Measurements from ENCODE around the gene GAS2L3. TPM values are rescaled to one million over a fixed set of nuclear protein-coding genes. Genes with fewer than 3 reads are reported as not detected.

Gene GAS2L3
- 0.07 and 0.10 TPM in 2 replicates for total RNA-seq

GRCh38 chr12:100573292-100574186 is at the start of gene GAS2L3:
GAS2L3 (plus strand) TSS chr12:100573684; CDS start chr12:100594905, 21,221 bp downstream.
- Mint-ChIP-seq H3K27ac (no peak within 1 kb of the TSS), H3K9me3 (no peaks in the 10 kb centered on the region)

GRCh38 chr12:100528034-100528433 is 45.5 kb upstream of the GAS2L3 start:
- no peaks in the 10 kb centered on the region for H3K4me1 Mint-ChIP-seq
- CTCF ChIA-PET = no interaction called here
- POLR2A ChIA-PET = no interaction called here
- no peak for TF ChIP-seq CTCF (IDR thresholded peaks at IDR 0.05)
- intact Hi-C loops (cut with micrococcal nuclease) = no loop called here
- H3K27ac Mint-ChIP-seq = no peak overlapping the region
- ATAC-seq (ENCODE audit: low read depth) (no peak), DNase-seq (no peak)
- H3K36me3 Mint-ChIP-seq (ENCODE audit: low read depth) = no peaks in the 10 kb centered on the region
- no peak overlapping the region for H3K4me3 Mint-ChIP-seq
- no peaks in the 10 kb centered on the region for H3K27me3 Mint-ChIP-seq
- no peaks in the 10 kb centered on the region for H3K9me3 Mint-ChIP-seq

More at GRCh38 chr12:100573292-100574186, at the start of gene GAS2L3:
- H3K27me3 Mint-ChIP-seq = peaks cover 5% of the 10 kb centered on the region
- intact Hi-C loops (cut with micrococcal nuclease) = loop anchor here (1.0 kb wide), 1 partner anchor 373 kb away; the partner anchor contains the start of gene ACTR6
- H3K4me3 Mint-ChIP-seq = peak within 1 kb of the TSS; percentile 89
- ChIA-PET POLR2A (no interaction called here), CTCF (interaction anchor here (0.7 kb wide), 1 partner anchor 421 kb away, joined by 3 read pairs; no protein-coding TSS in a partner anchor)
- no peaks in the 10 kb centered on the region for H3K36me3 Mint-ChIP-seq (ENCODE audit: low read depth)
- H3K4me1 Mint-ChIP-seq = peaks cover 13% of the 10 kb centered on the region
- TF ChIP-seq CTCF (IDR thresholded peaks at IDR 0.05) = no peak
- DNase-seq = peak; percentile 58
- peak; percentile 90 for ATAC-seq (ENCODE audit: low read depth)

GRCh38 chr12:100528471-100529127 is 44.9 kb upstream of the GAS2L3 start:
- POLR2A ChIA-PET = no interaction called here
- no peak overlapping the region for H3K27ac Mint-ChIP-seq
- no peaks in the 10 kb centered on the region for H3K36me3 Mint-ChIP-seq (ENCODE audit: low read depth)
- CTCF ChIA-PET = no interaction called here
- no peak overlapping the region for H3K4me3 Mint-ChIP-seq
- intact Hi-C loops (cut with micrococcal nuclease) = no loop called here
- H3K9me3 Mint-ChIP-seq = no peaks in the 10 kb centered on the region
- no peak for TF ChIP-seq CTCF (IDR thresholded peaks at IDR 0.05)
- no peaks in the 10 kb centered on the region for H3K4me1 Mint-ChIP-seq
- H3K27me3 Mint-ChIP-seq = no peaks in the 10 kb centered on the region
- DNase-seq (no peak), ATAC-seq (ENCODE audit: low read depth) (no peak)

- no peaks in the 10 kb centered on the region for H3K9me3 Mint-ChIP-seq
- ATAC-seq (ENCODE audit: low read depth) = no peak
- POLR2A ChIA-PET = no interaction called here
- no peak overlapping the region for H3K4me3 Mint-ChIP-seq
- no peak overlapping the region for H3K27ac Mint-ChIP-seq
- intact Hi-C loops (cut with micrococcal nuclease) = no loop called here
- no peaks in the 10 kb centered on the region for H3K36me3 Mint-ChIP-seq (ENCODE audit: low read depth)
- no peaks in the 10 kb centered on the region for H3K27me3 Mint-ChIP-seq
- no peaks in the 10 kb centered on the region for H3K4me1 Mint-ChIP-seq
- CTCF ChIA-PET = no interaction called here
- no peak for DNase-seq
- no peak for TF ChIP-seq CTCF (IDR thresholded peaks at IDR 0.05)
Observed at GRCh38 chr12:100529756-100530350, 43.6 kb upstream of the GAS2L3 start.

- intact Hi-C loops (cut with micrococcal nuclease) = no loop called here
- ChIA-PET CTCF (no interaction called here), POLR2A (no interaction called here)
- TF ChIP-seq CTCF (IDR thresholded peaks at IDR 0.05) = no peak
- Mint-ChIP-seq H3K4me3 (no peak overlapping the region), H3K27me3 (no peaks in the 10 kb centered on the region), H3K36me3 (ENCODE audit: low read depth) (no peaks in the 10 kb centered on the region), H3K9me3 (no peaks in the 10 kb centered on the region), H3K27ac (no peak overlapping the region), H3K4me1 (no peaks in the 10 kb centered on the region)
- DNase-seq = no peak
- ATAC-seq (ENCODE audit: low read depth) = no peak
Observed at GRCh38 chr12:100533376-100533775, 40.1 kb upstream of the GAS2L3 start.
